IPS DF 4.7 (cell line): ENCODE data around the gene PRSS56.

Experiments used
- DNase-seq: peaks from one replicate; pipeline ENCODE4 v3.0.0-alpha.2; 2013; ENCODE audit warnings: low spot score; ENCODE audit errors: extremely low read depth

PRSS56 gene

DNA sequence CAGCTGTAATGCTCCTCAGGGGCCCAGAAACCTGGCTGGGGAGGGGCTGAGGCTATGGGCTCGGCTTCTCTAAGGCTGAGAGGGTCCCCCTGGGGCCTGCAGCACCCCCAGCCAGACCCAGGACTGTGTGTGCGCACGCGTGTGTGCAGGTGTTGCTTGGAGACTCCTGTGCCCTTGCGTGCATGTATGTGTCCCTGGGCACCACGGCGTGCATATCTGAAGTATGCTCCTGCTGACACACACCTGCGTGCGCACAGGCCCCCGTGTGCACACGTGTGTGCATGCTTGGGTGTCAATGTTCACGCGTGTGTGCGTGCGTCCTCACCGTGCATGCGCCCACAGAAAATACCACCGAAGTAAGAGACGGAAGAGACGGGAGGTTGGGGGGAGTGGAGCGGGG is 17.7 kb upstream of the PRSS56 start:
- DNase-seq: no peak

GRCh38 chr2:232502911-232503808 is 17.0 kb upstream of the PRSS56 start:
- DNase-seq: no peak

DNA sequence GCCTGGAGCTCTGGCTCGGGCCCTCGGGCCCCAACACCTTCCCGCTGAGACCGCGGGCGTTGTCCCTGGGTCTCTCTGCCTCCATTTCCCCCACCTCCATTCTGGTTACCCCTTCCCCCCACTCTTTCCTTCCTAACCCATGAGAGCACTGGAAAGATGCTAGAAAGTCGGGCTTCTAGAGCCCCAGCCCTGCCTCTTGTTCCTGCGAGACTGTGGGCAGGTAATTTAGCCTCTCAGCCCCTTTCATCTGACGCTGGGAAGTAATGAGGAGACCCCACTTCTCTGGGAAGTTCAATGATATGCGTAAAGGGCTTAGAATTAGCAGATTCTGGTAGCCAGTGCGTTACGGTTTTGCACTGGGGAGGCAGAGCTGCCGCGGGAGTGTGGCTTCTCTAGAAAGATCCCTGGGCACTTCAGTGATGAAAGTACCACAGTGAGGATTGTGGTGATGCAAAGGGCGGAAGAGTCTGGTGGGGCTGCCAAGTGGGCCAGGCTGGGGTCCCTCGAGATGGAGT is 16.3 kb upstream of the PRSS56 start:
- no peak for DNase-seq

DNA sequence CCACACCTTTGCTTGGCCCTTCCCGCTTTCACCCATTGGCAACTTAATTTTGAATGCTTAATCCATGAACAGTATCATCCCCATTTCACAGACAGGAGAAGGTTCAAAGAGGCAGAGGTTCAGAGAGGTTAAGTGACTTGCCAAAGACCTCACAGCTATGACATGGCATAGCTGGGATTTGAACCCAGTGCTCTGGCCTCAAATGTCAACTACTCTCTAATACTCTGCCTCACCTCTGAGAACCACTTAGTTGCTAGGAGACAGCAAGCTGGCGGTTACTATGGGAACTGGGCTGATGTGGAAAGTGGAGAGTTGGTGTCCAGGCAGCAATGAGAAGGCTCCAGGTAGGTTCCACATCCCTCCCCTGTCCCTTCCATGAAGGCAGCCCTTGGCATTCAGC is 15.8 kb upstream of the PRSS56 start:
- no peak for DNase-seq

GRCh38 chr2:232505856-232506255 is 14.3 kb upstream of the PRSS56 start:
- no peak for DNase-seq

GRCh38 chr2:232506709-232507108 is 13.5 kb upstream of the PRSS56 start:
- no peak for DNase-seq

DNA sequence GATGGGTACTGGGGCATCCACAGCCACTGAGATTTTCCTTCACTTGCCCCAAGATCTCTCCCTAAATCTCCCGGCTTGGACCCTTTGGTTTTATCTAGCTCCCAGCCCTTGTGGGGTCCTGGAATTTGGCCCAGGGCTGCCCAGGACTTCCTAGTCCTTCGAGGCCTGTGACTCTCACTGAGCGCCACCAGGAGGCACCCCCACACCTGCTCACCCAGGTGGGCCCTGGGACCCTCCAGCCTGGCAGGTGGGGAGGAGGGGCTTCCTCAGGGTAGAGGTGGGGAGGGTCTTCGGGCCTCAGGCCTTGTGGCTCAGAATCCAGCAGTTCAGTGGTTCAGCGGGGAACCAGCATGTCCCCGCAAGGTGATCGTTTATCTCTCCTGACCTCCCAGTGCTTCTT is 11.9 kb upstream of the PRSS56 start:
- no peak for DNase-seq

- no peak for DNase-seq
Observed at GRCh38 chr2:232511336-232511890, 8.8 kb upstream of the PRSS56 start.

- no peak for DNase-seq
Observed at GRCh38 chr2:232512602-232513001, 7.6 kb upstream of the PRSS56 start.

DNA sequence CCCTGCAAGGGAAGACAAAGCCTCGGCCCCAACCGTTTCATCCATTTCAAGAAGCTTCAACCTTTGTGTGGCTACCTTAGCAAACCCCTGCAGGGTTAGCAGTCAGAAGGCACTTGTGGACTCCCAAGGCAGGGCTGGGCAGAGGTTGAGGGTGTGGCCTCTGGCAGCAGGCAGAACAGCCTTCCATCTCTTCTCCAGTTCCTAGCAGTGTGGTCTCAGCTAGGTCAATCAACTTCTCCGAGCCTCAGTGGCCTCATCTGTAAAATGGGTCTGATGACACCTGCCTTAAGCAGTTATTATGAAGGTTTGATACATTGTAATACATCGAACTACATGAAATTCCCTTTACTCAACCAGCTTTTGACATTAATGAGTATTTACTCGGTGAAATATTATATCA is 6.8 kb upstream of the PRSS56 start:
- no peak for DNase-seq

GRCh38 chr2:232515639-232516038 is 4.5 kb upstream of the PRSS56 start:
- DNase-seq: no peak

GRCh38 chr2:232516551-232516950 is 3.6 kb upstream of the PRSS56 start:
- no peak for DNase-seq

DNA sequence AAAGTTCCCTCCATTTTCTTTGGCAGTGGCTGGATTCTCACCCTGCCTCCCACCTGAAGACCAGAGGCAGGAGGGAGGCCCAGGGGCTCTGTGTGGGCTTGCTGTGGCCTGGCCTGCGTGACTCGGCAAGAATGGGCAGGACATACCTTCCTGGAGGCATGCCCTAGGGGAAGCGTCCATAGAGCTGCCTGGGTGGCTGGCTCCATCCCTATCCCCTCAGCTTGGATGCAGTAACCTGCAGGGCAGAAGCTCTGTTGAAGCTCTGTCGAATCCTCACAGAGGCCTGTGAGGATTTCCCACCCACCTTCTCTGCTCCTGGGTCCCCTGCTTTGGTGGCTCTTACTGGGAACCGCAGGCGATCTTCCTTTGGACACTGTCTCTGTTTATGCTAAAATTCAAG is 1.3 kb upstream of the PRSS56 start:
- no peak for DNase-seq

DNA sequence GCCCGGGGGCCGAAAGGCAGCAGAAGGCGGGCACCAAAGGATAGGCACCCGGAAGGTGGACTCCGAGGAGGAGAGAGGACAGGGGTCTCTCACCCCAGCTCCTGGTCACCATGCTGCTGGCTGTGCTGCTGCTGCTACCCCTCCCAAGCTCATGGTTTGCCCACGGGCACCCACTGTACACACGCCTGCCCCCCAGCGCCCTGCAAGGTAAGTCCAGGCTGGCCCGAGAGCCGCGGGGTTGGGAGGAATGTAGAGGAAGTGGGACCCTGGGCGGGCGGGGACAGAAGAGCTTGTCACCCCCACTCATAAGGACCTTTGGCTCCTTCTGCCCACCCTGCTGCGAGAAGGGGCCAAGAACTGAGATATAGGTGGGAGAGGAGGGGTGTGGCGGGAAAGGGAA is 301 bp downstream of the PRSS56 start:
- DNase-seq: no peak

DNA sequence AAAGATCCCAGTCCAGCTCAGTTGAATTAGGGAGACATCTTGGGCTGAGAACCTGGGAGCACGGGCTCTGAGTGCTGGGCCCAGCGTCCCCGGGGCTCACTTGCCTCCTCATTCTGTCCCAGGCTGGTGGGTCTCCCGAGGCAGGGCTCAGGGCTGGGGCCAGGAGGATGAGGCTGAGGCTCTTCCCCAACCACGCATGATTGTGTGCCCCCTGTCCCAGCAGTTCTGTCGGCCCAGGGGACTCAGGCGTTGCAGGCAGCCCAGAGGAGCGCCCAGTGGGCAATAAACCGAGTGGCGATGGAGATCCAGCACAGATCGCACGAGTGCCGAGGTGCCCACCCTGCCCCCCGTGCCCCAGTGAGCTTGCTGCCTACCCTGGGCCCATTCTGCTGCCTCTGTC is 910 bp downstream of the PRSS56 start:
- DNase-seq: no peak

- DNase-seq: no peak
Observed at GRCh38 chr2:232521959-232522622, 1.9 kb downstream of the PRSS56 start.

- DNase-seq: no peak
Observed at GRCh38 chr2:232522623-232523401, 2.6 kb downstream of the PRSS56 start.

GRCh38 chr2:232523402-232523681 is 3.2 kb downstream of the PRSS56 start:
- no peak for DNase-seq

GRCh38 chr2:232523682-232524597 is 3.8 kb downstream of the PRSS56 start:
- no peak for DNase-seq

DNA sequence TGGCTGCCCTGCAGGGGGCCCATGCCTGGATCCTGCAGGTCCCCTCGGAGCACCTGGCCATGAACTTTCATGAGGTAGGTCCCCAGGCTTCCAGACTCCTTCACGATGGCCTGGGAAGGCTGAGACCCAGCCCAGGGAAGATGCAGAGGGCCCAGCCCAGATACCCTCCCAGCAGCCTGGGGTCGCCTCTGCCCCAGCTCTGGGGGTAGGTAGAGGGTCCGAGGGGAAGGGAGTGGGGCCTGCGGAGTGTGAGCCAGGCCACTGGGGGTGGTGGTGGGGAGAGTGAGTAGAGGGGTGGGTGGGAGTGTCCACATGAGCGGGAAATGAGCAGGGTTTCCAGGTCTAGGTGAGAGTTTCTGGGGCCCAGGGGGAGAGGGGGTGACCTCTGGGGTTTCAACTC is 4.6 kb downstream of the PRSS56 start:
- no peak for DNase-seq

DNA sequence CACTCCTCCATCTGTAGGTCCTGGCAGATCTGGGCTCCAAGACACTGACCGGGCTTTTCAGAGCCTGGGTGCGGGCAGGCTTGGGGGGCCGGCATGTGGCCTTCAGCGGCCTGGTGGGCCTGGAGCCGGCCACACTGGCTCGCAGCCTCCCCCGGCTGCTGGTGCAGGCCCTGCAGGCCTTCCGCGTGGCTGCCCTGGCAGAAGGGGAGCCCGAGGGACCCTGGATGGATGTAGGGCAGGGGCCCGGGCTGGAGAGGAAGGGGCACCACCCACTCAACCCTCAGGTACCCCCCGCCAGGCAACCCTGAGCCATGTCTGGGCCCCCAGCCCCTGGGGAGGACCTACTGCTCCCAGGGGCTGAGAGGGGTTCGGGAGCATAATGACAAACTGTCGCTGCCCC is 5.0 kb downstream of the PRSS56 start:
- no peak for DNase-seq
